ENCODE measurements around the gene DGCR8. TPM values are rescaled to one million over a fixed set of nuclear protein-coding genes. Genes with fewer than 3 reads are reported as not detected.

Gene DGCR8
- total RNA-seq, 4 donors from 2014 or later: 13.7 to 33.8 (median 18.7) TPM

DNA sequence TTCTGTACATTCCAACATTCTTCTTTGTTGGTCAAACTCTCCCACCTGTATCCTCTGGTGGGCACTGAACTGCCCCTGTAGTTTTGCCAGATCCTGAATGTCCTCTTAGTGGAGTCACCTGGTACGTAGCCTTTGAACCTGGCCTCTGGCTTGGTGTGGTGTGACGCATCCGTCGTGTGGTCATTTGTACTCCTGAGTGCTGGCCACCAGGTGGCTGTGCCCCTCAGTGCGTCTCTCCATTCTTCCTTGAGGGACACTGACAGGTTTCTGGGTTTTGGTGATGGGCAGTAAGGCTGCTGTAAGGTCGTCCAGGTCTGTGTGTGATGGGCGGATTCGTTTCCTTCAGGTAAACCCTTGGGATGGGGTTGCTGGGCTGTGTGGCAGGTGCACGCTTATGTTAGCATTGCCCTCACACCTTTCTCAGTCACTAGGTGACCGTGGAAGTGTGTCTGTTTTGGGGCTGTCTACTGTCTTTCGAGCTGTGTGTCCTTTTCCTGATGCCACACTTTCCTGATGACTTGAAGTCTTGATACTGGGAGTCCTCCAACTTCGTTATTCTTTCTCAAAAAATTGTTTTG, 22.3 kb downstream of the DGCR8 start:
- no peaks in the 10 kb centered on the region for H3K4me1 ChIP-seq
- no peaks in the 10 kb centered on the region for H3K27me3 ChIP-seq
- DNase-seq: no peak
- intact Hi-C loops (cut with DNase I): no loop called here
- no peak overlapping the region for H3K4me3 ChIP-seq
- H3K27ac ChIP-seq: no peak overlapping the region
- H3K36me3 ChIP-seq: peaks cover 28 to 100% (median 28%) of the 10 kb centered on the region in 3 donors
- TF ChIP-seq POLR2A (IDR thresholded peaks at IDR 0.05): no peak
- TF ChIP-seq, protein P1, sequence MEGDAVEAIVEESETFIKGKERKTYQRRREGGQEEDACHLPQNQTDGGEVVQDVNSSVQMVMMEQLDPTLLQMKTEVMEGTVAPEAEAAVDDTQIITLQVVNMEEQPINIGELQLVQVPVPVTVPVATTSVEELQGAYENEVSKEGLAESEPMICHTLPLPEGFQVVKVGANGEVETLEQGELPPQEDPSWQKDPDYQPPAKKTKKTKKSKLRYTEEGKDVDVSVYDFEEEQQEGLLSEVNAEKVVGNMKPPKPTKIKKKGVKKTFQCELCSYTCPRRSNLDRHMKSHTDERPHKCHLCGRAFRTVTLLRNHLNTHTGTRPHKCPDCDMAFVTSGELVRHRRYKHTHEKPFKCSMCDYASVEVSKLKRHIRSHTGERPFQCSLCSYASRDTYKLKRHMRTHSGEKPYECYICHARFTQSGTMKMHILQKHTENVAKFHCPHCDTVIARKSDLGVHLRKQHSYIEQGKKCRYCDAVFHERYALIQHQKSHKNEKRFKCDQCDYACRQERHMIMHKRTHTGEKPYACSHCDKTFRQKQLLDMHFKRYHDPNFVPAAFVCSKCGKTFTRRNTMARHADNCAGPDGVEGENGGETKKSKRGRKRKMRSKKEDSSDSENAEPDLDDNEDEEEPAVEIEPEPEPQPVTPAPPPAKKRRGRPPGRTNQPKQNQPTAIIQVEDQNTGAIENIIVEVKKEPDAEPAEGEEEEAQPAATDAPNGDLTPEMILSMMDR (IDR thresholded peaks at IDR 0.05): no peak
- H3K9me3 ChIP-seq: no peaks in the 10 kb centered on the region
- 92% methylated on average over 6 to 8 of the region's 12 CpGs for WGBS, 2 donors

DNA sequence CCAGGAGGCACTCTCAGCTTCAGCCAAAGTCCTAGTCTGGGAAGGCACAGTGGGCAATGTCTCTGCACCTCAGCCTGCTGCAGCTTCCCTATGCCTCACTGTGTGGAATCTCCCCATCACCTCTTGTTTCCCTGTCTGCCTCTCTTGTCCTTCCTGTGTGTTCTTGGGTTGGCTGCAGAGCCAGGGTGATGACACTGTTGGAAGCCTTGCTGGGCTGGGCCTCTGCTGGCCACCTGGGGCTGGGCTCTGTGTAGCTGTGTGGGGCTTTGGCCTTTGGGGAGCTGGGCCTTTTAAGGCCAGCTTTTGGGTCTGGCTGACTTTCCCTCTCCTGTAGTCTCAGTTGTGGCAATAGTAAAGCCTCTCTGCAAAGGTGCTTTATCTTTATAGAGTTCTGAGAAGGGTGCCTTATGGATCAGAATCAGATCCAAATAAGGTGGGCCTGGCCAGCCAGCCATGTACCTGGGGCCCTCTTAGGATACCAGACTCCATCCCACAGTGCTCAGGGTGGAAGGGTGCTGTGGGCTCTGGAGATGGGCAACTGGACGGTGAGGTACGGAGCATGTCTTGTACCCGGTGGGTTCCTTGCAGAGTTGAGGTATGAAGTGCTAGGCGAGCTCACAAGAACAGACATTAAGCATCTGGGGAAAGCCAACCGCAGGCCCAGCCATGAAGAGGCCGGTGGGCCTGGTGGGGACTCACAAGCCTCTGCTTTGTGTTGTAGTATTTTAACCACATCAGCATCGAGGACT, 25.6 kb downstream of the DGCR8 start:
- WGBS, 2 donors: 88 to 100% methylated on average over 4 to 5 of the region's 7 CpGs
- Histone ChIP-seq H3K4me1 (no peaks in the 10 kb centered on the region), H3K9me3 (no peaks in the 10 kb centered on the region), H3K27ac (no peak overlapping the region), H3K4me3 (no peak overlapping the region), H3K27me3 (no peaks in the 10 kb centered on the region), H3K36me3 (peaks cover 29 to 100% (median 44%) of the 10 kb centered on the region in 3 donors)
- intact Hi-C loops (cut with DNase I): no loop called here
- no peak for TF ChIP-seq POLR2A (IDR thresholded peaks at IDR 0.05)
- TF ChIP-seq, protein P1 (IDR thresholded peaks at IDR 0.05): no peak
- no peak for DNase-seq

DNA sequence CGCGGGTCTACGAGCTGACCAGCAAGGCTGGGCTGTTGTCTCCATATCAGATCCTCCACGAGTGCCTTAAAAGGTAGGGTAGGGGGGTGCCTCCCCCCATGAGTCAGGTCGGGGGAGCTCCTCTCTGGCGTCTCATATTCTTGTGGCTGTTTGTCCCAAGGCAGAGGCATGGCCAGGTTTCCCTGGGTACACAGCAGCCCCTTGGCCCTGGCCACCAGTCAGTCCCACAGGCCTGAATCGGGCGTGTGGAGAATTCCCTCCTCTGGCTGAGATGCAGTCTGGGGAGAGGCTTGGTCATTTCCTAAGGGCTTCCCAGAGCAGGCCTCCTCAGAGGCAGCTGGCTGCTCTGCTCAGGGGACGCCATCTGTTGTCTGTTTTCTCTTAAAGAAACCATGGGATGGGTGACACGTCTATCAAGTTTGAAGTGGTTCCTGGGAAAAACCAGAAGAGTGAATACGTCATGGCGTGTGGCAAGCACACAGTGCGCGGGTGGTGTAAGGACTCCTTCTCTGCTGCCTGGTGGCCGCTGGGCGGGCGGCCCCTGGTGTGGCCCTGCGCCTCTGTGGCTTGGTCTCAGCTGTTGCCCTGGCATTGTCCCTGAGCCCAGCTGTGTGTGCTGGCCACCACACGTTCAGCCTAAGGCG, 26.3 kb downstream of the DGCR8 start:
- TF ChIP-seq, protein P1 (IDR thresholded peaks at IDR 0.05): no peak
- TF ChIP-seq POLR2A (IDR thresholded peaks at IDR 0.05): no peak
- Histone ChIP-seq H3K27ac (no peak overlapping the region), H3K4me3 (no peak overlapping the region), H3K36me3 (peaks cover 29 to 100% (median 41%) of the 10 kb centered on the region in 3 donors), H3K27me3 (no peaks in the 10 kb centered on the region), H3K9me3 (no peaks in the 10 kb centered on the region), H3K4me1 (no peaks in the 10 kb centered on the region)
- no peak for DNase-seq
- 81 to 90% methylated on average over 8 to 12 of the region's 20 CpGs for WGBS, 2 donors
- intact Hi-C loops (cut with DNase I): no loop called here

DNA sequence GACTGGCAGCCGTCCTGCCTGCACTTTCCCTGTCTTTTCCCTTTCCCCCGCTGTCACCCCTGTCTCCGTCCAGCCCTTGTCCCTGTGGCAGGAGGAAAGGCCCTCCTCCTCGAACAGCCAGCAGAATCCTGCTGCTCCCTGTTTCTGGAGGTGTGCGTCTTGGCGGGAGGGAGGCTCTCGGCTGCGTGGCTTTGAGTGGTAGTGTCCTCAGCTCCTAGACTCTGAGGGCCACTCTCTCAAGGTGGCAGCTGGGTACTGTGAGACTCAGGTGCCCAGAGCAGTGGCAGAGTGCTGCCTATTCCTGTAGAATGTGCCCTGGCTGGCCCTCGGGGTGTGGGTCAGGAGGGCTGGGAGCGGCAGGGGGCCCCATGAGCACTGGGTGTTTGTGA, 26.8 kb downstream of the DGCR8 start:
- H3K27ac ChIP-seq: no peak overlapping the region
- WGBS, 2 donors: 94% methylated on average over 8 of the region's 10 CpGs; no CpG with 5 or more reads in 1 of the 2 donors
- no peaks in the 10 kb centered on the region for H3K9me3 ChIP-seq
- H3K4me3 ChIP-seq: no peak overlapping the region
- no peak for DNase-seq
- intact Hi-C loops (cut with DNase I): no loop called here
- no peaks in the 10 kb centered on the region for H3K27me3 ChIP-seq
- no peak for TF ChIP-seq POLR2A (IDR thresholded peaks at IDR 0.05)
- TF ChIP-seq, protein P1 (IDR thresholded peaks at IDR 0.05): no peak
- H3K36me3 ChIP-seq: peaks cover 30 to 100% (median 39%) of the 10 kb centered on the region in 3 donors
- H3K4me1 ChIP-seq: no peaks in the 10 kb centered on the region

DNA sequence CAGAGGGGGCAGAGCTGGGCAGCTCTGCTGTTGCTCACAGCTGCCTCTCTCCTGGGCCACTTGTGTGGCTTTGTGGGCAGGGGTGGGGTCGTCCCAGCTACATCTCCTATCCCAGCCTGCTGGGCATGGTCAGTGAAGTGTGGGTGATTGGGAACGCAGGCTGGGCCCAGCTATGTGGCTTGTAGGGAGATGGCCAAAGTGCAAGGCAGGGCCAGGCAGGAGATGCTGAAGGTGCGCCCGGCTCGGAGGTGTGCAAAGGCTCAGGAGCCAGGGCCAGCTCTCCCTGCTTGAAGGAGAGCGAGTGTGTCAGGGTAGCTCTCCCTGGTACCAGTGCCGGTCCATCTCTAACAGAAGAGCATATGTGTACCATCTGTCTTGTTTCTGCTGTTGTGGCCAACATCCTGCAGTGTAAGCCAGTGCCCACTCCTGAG, 27.4 kb downstream of the DGCR8 start:
- Histone ChIP-seq H3K27ac (no peak overlapping the region), H3K4me1 (no peaks in the 10 kb centered on the region), H3K27me3 (no peaks in the 10 kb centered on the region), H3K4me3 (no peak overlapping the region), H3K9me3 (no peaks in the 10 kb centered on the region), H3K36me3 (peaks cover 34 to 100% (median 39%) of the 10 kb centered on the region in 3 donors)
- WGBS, 2 donors: 95 to 100% methylated on average over 2 to 4 of the region's 7 CpGs
- TF ChIP-seq, protein P1 (IDR thresholded peaks at IDR 0.05): no peak
- no peak for DNase-seq
- intact Hi-C loops (cut with DNase I): no loop called here

Data from esophagus squamous epithelium (tissue), 5 donors.